ENCODE results near the gene IGF2.
"Not testable (repeated sequence)": the region's sequence is repeated elsewhere in the genome, so short reads cannot be mapped to it uniquely, and the experiment has no call there.

Gene IGF2

DNA sequence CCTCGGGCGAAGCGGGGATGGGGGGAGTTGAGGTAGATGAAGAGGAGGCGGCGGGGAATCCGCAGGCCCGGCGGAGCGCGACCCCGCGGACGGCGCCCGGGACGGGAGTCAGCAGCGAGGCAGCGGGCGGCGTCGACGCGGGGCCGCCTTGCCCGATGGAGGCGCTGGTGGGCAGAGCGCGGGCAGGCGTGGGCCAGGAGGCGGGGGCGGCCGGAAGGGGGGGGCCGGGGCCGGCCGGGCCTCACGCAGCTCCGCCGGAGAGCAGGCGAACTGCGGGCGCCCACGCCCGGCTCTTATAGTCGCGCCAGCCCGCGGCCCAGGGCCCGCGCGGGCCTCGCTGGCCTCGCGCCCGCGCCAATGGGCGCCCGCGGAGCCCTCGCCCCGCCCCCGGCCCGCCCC, at the start of gene IGF2:
Gene IGF2 (minus strand): TSS at position 267 of the 399 bp plus-strand sequence. CDS start 3,866 bp downstream, outside the sequence.
- DNase-seq: no peak

DNA sequence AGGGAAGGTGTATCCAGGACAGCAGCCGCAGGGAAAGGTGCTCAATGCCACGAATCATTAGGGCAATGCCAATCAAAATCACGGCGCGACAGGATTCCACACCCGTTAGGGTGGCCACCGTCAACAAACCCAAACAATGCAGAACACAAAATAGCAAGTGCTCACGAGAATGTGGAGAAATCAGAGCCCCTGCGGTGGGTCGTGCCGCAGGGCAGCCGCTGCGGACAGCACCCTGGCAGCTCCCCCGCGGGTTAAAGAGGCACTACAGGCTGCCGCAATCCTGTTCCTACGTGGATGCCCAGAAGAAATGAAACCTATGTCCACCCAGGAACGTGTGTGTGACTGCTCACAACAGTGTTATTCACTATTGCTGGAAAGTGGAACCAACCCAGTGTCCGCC, 49.6 kb upstream of the IGF2 start:
- DNase-seq: no peak

DNA sequence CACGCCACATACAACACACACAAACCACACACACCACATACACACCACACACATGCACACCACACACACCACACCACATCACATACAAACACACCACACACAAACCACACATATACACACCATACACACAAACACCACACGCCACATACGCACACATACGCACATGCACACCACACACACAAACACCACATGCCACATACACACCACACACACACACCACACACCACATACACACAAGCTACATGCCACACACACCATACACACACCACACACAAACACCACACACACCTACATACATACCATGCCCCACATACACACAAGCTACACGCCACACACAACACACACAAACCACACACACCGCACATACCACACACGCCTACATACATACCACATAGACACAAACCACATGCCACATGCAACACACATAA, 48.1 kb upstream of the IGF2 start:
- no peak for DNase-seq

- peak; percentile 14 for DNase-seq
Measured at GRCh38 chr11:2186669-2187279, 47.6 kb upstream of the IGF2 start.

- DNase-seq: no peak
Measured at GRCh38 chr11:2185324-2186085, 46.3 kb upstream of the IGF2 start.

DNA sequence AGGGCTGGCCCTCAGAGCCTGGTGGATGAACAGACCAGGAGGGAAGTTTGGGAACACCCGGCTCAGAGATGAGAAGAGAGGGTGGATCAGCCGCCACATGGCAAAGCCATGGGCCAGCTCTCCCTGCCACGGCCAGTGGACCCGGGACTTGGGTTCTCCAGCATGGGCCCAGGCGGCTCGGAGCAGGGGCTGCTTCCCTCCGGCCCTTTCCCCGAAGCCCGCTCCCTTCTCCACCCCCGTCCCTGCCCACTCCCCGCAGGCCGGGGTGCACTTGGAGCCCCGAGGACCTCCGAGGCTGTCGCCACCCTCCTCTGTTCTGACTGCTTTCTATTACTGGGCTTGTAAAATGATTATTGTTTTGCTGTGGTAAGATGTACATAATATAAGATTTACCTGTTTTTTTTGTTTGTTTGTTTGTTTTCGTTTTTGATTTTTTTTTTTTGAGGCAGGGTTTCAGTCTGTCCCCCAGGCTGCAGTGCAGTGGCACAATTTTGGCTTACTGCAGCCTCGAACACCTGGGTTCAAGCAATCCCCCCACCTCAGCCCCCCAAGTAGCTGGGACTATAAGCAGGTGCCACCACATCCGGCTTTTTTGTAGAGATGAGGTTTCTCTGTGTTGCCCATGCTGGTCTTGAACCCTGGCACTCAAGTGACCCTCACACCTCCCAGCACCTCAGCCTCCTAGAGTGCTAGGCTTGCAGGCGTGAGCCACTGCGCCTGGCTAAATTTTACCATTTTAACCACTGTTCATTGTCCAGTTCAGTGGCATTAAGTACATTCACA, 43.7 kb upstream of the IGF2 start:
- DNase-seq: no peak

GRCh38 chr11:2182075-2182474, 42.9 kb upstream of the IGF2 start:
- DNase-seq: no peak

GRCh38 chr11:2180789-2181370, 41.7 kb upstream of the IGF2 start:
- DNase-seq: no peak

GRCh38 chr11:2180347-2180746, 41.2 kb upstream of the IGF2 start:
- DNase-seq: no peak

GRCh38 chr11:2179516-2179915, 40.3 kb upstream of the IGF2 start:
- DNase-seq: no peak

- no peak for DNase-seq
Measured at GRCh38 chr11:2178906-2179494, 39.8 kb upstream of the IGF2 start.

DNA sequence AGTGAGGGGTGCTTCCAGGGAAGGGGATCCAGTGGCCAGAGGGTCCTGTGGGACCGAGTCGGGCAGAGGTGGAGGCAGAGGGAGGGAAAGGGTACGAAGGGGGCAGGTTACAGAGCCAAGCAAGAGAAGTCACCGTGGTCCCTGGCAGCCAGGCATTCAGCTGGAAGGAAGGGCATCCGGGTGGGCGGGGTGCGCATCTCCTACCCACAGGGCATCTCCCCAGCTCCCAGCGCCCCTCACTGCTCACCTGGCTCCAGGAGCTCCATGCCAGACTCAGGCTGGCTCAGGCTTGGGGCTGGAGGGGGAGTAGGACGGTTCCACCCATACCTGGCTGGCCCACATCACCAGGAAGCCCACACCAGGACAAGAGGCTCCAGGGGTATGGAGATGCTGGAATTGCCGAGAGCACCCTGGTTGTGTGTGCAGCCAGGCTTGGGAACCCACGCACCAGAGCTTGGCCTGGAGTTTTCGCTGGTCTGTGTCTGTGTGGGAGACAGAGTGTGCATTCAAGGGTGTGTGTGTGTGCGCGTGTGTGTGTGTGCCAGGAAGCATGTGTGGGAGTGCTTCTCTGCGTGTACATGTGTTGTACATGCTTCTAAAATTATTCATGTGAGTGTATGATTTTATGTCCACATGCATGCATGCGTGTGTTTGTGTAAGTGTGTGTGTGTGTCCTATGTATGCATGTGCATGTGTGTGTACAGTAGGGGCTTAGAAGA, 39.0 kb upstream of the IGF2 start:
- not testable (repeated sequence) for DNase-seq

DNA sequence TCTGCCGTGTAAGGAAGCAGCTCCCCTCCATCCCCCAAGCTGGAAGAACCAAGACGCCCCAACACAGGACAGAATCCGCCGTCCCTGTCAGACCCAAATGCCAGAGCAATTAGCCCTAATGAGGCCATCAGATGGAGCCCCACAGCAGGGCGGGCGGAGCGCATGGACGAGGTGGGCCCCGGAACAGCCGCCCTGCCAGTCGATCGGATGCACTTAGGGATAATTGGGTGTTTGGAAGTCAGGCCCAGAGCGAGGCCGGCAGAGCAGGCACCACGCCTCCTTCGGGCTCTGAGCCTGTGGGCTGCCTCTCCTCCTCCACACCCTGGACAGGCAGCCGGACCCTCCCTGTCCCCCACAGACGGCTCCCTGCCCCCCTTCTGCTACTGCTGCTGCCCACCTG, 37.9 kb upstream of the IGF2 start:
- no peak for DNase-seq

GRCh38 chr11:2176389-2176900, 37.3 kb upstream of the IGF2 start:
- no peak for DNase-seq

DNA sequence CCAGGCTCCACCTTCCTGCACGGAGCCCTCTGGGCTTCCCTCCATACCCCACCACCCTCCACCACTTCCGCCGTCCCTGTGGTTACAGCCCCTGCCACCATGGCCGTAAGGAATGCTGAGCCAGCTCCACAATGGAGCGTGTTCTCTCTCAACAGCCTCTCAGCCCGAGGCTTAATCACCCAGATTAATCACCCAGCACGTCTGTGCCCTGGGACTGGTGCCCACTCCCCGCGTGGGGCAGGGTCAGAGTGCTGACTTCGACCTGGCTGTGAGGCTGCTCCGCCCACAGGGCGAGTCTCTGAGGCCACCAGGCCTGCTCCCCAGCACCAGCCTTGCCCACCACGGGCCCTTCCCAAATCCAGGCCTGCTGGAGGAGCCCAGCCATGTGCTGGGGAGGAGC, 36.5 kb upstream of the IGF2 start:
- DNase-seq: no peak

- no peak for DNase-seq
Measured at GRCh38 chr11:2174361-2174760, 35.2 kb upstream of the IGF2 start.

DNA sequence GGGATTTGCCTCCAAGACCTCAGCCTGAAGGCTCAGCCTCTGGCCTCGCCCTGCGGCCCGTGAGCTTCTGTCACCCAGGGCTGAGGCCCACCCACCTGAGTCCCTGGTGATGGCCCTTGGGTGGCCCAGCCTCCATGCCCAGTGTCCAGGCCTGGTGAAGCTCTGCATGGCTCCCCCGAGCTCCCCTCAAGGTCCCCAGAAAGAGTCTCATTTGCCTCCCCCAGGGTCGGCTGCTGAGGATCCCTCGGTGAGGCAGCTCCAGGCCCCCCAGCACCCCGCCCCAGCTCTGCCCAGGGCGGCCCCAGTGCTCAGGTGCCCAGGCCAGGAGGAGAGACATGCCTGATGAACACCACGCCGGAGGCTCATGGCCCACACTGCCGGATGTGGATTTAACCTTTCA, 34.6 kb upstream of the IGF2 start:
- no peak for DNase-seq

GRCh38 chr11:2173150-2173693, 34.0 kb upstream of the IGF2 start:
- no peak for DNase-seq

- no peak for DNase-seq
Measured at GRCh38 chr11:2172676-2173075, 33.5 kb upstream of the IGF2 start.

GRCh38 chr11:2171591-2172003, 32.4 kb upstream of the IGF2 start, which contains the start of gene TH:
TSS of gene TH (minus strand) at chr11:2171815. CDS start at chr11:2171786, 29 bp downstream.
- no peak for DNase-seq
